Astrocyte of the cerebellum (primary cell): ENCODE results near the gene PCSK1.

Source experiments
- DNase-seq: peaks from one replicate; pipeline ENCODE4 v3.0.0-alpha.2; 2011; ENCODE audit warnings: low read depth
- H3K4me3 ChIP-seq: 2 replicates; pipeline ENCODE4 v1.5.1; 2011; ENCODE audit warnings: mild to moderate bottlenecking, low read depth, low read length, moderate library complexity
- in situ Hi-C: cut with HindIII; loops from 2 replicates; pipeline ENCODE4 v1.10.0; 2017; ENCODE audit warnings: low sequenced_read_pairs
- TF ChIP-seq, protein P1 (sequence below): IDR thresholded peaks from 2 replicates; pipeline ENCODE4 v1.5.1; 2012; ENCODE audit warnings: low read length, low read depth, moderate library complexity, mild to moderate bottlenecking; ENCODE audit errors: missing control alignments

PCSK1 gene

DNA sequence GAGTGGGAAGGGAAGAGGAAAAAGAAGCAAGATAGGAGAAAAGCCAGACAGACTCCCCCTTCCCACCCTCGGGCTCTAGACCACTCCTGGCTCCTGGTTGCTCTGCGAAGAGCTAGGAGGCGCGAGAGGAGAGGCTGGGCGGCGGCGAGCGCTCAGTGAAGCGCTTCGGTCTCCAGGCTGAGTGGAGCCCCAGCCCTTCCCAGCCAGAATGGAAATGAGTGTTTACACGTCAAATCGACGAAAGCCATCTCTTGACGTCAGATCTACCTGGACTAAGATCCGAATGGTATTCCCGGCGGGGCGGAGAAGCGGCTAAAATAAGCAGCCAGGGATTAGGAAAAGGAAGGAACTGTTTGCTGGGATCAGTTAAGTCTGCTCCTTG is at the start of gene PCSK1:
Gene PCSK1 (minus strand): TSS at position 183 of the 382 bp plus-strand sequence. CDS start 206 bp downstream, outside the sequence.
- TF ChIP-seq, protein P1, sequence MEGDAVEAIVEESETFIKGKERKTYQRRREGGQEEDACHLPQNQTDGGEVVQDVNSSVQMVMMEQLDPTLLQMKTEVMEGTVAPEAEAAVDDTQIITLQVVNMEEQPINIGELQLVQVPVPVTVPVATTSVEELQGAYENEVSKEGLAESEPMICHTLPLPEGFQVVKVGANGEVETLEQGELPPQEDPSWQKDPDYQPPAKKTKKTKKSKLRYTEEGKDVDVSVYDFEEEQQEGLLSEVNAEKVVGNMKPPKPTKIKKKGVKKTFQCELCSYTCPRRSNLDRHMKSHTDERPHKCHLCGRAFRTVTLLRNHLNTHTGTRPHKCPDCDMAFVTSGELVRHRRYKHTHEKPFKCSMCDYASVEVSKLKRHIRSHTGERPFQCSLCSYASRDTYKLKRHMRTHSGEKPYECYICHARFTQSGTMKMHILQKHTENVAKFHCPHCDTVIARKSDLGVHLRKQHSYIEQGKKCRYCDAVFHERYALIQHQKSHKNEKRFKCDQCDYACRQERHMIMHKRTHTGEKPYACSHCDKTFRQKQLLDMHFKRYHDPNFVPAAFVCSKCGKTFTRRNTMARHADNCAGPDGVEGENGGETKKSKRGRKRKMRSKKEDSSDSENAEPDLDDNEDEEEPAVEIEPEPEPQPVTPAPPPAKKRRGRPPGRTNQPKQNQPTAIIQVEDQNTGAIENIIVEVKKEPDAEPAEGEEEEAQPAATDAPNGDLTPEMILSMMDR = no peak
- in situ Hi-C loops = no loop called here
- peak within 1 kb of the TSS; percentile 32 for H3K4me3 ChIP-seq
- no peak for DNase-seq

DNA sequence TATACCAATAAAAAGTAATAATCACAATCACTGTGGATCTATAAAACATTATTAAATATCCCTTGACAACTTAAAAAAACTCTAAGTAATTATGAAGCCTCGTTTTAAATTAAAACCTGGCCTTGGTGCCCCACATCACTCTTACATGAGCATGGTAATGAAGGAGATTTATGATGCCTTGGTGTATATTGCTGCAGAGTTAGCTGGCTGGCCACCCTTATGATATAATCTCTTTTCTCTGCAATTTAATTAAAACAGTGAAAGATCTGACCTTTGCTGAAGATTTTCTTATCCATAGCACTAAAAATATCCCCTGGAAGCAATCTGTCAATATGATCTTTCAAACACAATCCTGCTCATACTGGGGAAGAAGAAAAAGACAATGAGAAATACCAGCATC is 48.8 kb upstream of the PCSK1 start:
- TF ChIP-seq, protein P1 = no peak
- in situ Hi-C loops = no loop called here
- DNase-seq = no peak
- H3K4me3 ChIP-seq = no peak overlapping the region

- in situ Hi-C loops = no loop called here
- H3K4me3 ChIP-seq = no peak overlapping the region
- TF ChIP-seq, protein P1 = no peak
- DNase-seq = no peak
Observed at GRCh38 chr5:96481009-96481786, 48.1 kb upstream of the PCSK1 start.

- TF ChIP-seq, protein P1 = no peak
- in situ Hi-C loops = no loop called here
- no peak overlapping the region for H3K4me3 ChIP-seq
- no peak for DNase-seq
Observed at GRCh38 chr5:96478983-96479382, 45.9 kb upstream of the PCSK1 start.

- no peak for DNase-seq
- no peak overlapping the region for H3K4me3 ChIP-seq
- in situ Hi-C loops = no loop called here
- TF ChIP-seq, protein P1 = no peak
Observed at GRCh38 chr5:96476654-96477053, 43.6 kb upstream of the PCSK1 start.

- in situ Hi-C loops = no loop called here
- no peak for DNase-seq
- H3K4me3 ChIP-seq = no peak overlapping the region
- TF ChIP-seq, protein P1 = no peak
Observed at GRCh38 chr5:96474073-96474472, 41.0 kb upstream of the PCSK1 start.
